IMR-90 (cell line): Measurements from ENCODE around the gene SELENOH. TPM values are rescaled to one million over a fixed set of nuclear protein-coding genes. Genes with fewer than 3 reads are reported as not detected.

Experiments
- ATAC-seq: fragments of 200-7000 bp; cut with Tn5 transposase; 2 replicates; pipeline ENCODE4 v1.9.1; 2020; ENCODE audit warnings: low read depth, mild to moderate bottlenecking, moderate library complexity
- BruUV-seq: library from RNA; stranded (reverse); fragments of 400-500 nt; replicated peaks from 2 replicates; lab custom pipeline; 2021; lab: Mats Ljungman, UMichigan
- CTCF ChIA-PET: fragments of 300-600 bp; formaldehyde crosslinking; extraction: SDS; loops from one replicate; lab custom pipeline; 2021; ENCODE audit warnings: antibody characterized with exemption; lab: Yijun Ruan, JAX
- POLR2A ChIA-PET: fragments of 300-600 bp; sonication (Branson Sonifier 250); formaldehyde crosslinking; loops from one replicate; lab custom pipeline; 2022; ENCODE audit warnings: antibody characterized with exemption; ENCODE audit not compliant: unreplicated experiment; lab: Charles Lee
- DNase-seq: peaks from one replicate; pipeline ENCODE4 v3.0.0; 2013
- H2AFZ ChIP-seq: replicated peaks from 2 replicates; pipeline ENCODE3; 2013; ENCODE audit warnings: low read length, mild to moderate bottlenecking; ENCODE audit not compliant: poor library complexity
- H2AK5ac ChIP-seq: 2 replicates; pipeline ENCODE4 v1.6.1; 2013; ENCODE audit warnings: low read depth, low read length, inconsistent platforms
- H2AK9ac ChIP-seq: replicated peaks from 2 replicates; pipeline ENCODE3; 2013; ENCODE audit warnings: mild to moderate bottlenecking, low read depth, low read length, moderate library complexity; ENCODE audit not compliant: poor library complexity
- H2BK120ac ChIP-seq: 2 replicates; pipeline ENCODE4 v1.6.1; 2013; ENCODE audit warnings: low read depth, low read length, inconsistent platforms
- H2BK15ac ChIP-seq: 3 replicates; pipeline ENCODE4 v1.6.1; 2013; ENCODE audit warnings: low read depth, low read length, inconsistent platforms
- H2BK20ac ChIP-seq: 2 replicates; pipeline ENCODE4 v1.6.1; 2013; ENCODE audit warnings: low read depth, mild to moderate bottlenecking, inconsistent platforms, low read length, moderate library complexity
- H2BK5ac ChIP-seq: 2 replicates; pipeline ENCODE4 v1.6.1; 2013; ENCODE audit warnings: mild to moderate bottlenecking, low read depth, low read length, inconsistent platforms; ENCODE audit not compliant: poor library complexity, severe bottlenecking
- H3K14ac ChIP-seq: replicated peaks from 2 replicates; pipeline ENCODE4 v1.6.1; 2013; ENCODE audit warnings: low read depth, low read length, inconsistent platforms
- H3K18ac ChIP-seq: 2 replicates; pipeline ENCODE4 v1.6.1; 2013; ENCODE audit warnings: low read depth, low read length, control low read depth
- H3K23ac ChIP-seq: 2 replicates; pipeline ENCODE4 v1.6.1; 2013; ENCODE audit warnings: low read depth, low read length, inconsistent platforms
- H3K27ac ChIP-seq: 2 replicates; pipeline ENCODE4 v1.5.1; 2013; ENCODE audit warnings: mild to moderate bottlenecking, control low read depth, low read length; ENCODE audit not compliant: insufficient read depth
- H3K27me3 ChIP-seq: 2 replicates; pipeline ENCODE4 v1.6.1; 2013; ENCODE audit warnings: low read length; ENCODE audit not compliant: control insufficient read depth, insufficient read depth
- H3K36me3 ChIP-seq: 2 replicates; pipeline ENCODE4 v1.6.1; 2013; ENCODE audit warnings: low read length, mixed read lengths; ENCODE audit not compliant: control insufficient read depth, insufficient read depth
- H3K4ac ChIP-seq: 2 replicates; pipeline ENCODE4 v1.6.1; 2013; ENCODE audit warnings: low read depth, low read length, inconsistent platforms
- H3K4me1 ChIP-seq: 2 replicates; pipeline ENCODE4 v1.6.1; 2013; ENCODE audit warnings: low read length, mixed read lengths; ENCODE audit not compliant: control insufficient read depth, insufficient read depth
- H3K4me2 ChIP-seq: 2 replicates; pipeline ENCODE4 v1.6.1; 2013; ENCODE audit warnings: low read depth, mild to moderate bottlenecking, control low read depth, low read length, moderate library complexity
- H3K4me3 ChIP-seq: 2 replicates; pipeline ENCODE4 v1.5.1; 2013; ENCODE audit warnings: low read depth, mild to moderate bottlenecking, control low read depth, low read length, moderate library complexity; ENCODE audit not compliant: insufficient read depth
- H3K56ac ChIP-seq: 2 replicates; pipeline ENCODE4 v1.6.1; 2013; ENCODE audit warnings: low read length, inconsistent platforms; ENCODE audit not compliant: insufficient read depth; ENCODE audit errors: extremely low read depth
- H3K79me1 ChIP-seq, 2 experiments: 2 replicates each; pipeline ENCODE4 v1.6.1; 2013; ENCODE audit warnings: low read length in 2 of 2, inconsistent platforms in 1 of 2, low read depth in 1 of 2
- H3K9ac ChIP-seq: 2 replicates; pipeline ENCODE4 v1.6.1; 2013; ENCODE audit warnings: low read depth, low read length, control low read depth
- H3K9me1 ChIP-seq: 2 replicates; pipeline ENCODE4 v1.6.1; 2013; ENCODE audit warnings: low read length, inconsistent platforms; ENCODE audit not compliant: insufficient read depth
- H3K9me3 ChIP-seq: 2 replicates; pipeline ENCODE4 v1.6.1; 2013; ENCODE audit warnings: low read length; ENCODE audit not compliant: control insufficient read depth, insufficient read depth
- H4K20me1 ChIP-seq: 2 replicates; pipeline ENCODE4 v1.6.1; 2013; ENCODE audit warnings: low read length, inconsistent platforms; ENCODE audit not compliant: insufficient read depth
- H4K5ac ChIP-seq: 2 replicates; pipeline ENCODE4 v1.6.1; 2013; ENCODE audit warnings: mild to moderate bottlenecking, low read depth, low read length, control low read depth
- H4K8ac ChIP-seq, 2 experiments: 2 replicates each; pipeline ENCODE4 v1.6.1; 2013; ENCODE audit warnings: low read depth in 2 of 2, low read length in 2 of 2, control low read depth in 1 of 2, inconsistent platforms in 1 of 2
- H4K91ac ChIP-seq: 2 replicates; pipeline ENCODE4 v1.6.1; 2013; ENCODE audit warnings: low read depth, low read length, inconsistent platforms; ENCODE audit not compliant: insufficient read depth
- BHLHE40 ChIP-seq: fragments of 150-350 bp; IDR thresholded peaks from 2 replicates; pipeline ENCODE4 v1.6.1; 2016; ENCODE audit warnings: mild to moderate bottlenecking, low read depth, low read length
- CTCF ChIP-seq: conservative IDR thresholded peaks from 2 replicates; pipeline ENCODE4 v1.5.1; 2012; ENCODE audit warnings: mild to moderate bottlenecking, low read depth, low read length, improper control_type of control experiment
- FOS ChIP-seq: fragments of 150-350 bp; IDR thresholded peaks from 2 replicates; pipeline ENCODE4 v1.6.1; 2016; ENCODE audit warnings: low read depth, low read length
- MXI1 ChIP-seq: IDR thresholded peaks from 2 replicates; pipeline ENCODE4 v1.6.1; 2012; ENCODE audit warnings: low read depth, mild to moderate bottlenecking, low read length, moderate library complexity, borderline replicate concordance
- NFE2L2 ChIP-seq: fragments of 150-350 bp; IDR thresholded peaks from 2 replicates; pipeline ENCODE4 v1.6.1; 2016; ENCODE audit warnings: low read depth, mild to moderate bottlenecking, low read length
- POLR2A ChIP-seq: IDR thresholded peaks from 2 replicates; pipeline ENCODE4 v1.6.1; 2012; ENCODE audit warnings: mild to moderate bottlenecking, low read depth, low read length
- RAD21 ChIP-seq: IDR thresholded peaks from 2 replicates; pipeline ENCODE4 v1.6.1; 2012; ENCODE audit warnings: low read length, improper control_type of control experiment
- RCOR1 ChIP-seq: IDR thresholded peaks from 2 replicates; pipeline ENCODE4 v1.6.1; 2012; ENCODE audit warnings: mild to moderate bottlenecking, low read length, improper control_type of control experiment; ENCODE audit not compliant: insufficient replicate concordance
- RFX5 ChIP-seq: IDR thresholded peaks from 2 replicates; pipeline ENCODE4 v1.8.0; 2012; ENCODE audit warnings: low read depth, mild to moderate bottlenecking, low read length, moderate library complexity
- SMC3 ChIP-seq: fragments of 150-350 bp; IDR thresholded peaks from 2 replicates; pipeline ENCODE4 v1.6.1; 2016; ENCODE audit warnings: low read depth, mild to moderate bottlenecking, antibody characterized with exemption, low read length, moderate library complexity
- WGBS, 2 experiments: methylation state at CpG; one replicate each; pipeline versions ENCODE4 v1.1.5 to v1.1.7; 2013; ENCODE audit warnings: missing lambda C conversion rate in 2 of 2; ENCODE audit not compliant: insufficient read length in 1 of 2; ENCODE audit errors: extremely low coverage in 2 of 2; 5-methylcytosine and 5-hydroxymethylcytosine counted together
- dilution Hi-C: fragments of 300-500 bp; cut with HindIII; formaldehyde crosslinking; loops from one replicate; pipeline ENCODE4 v1.14.3; 2018; ENCODE audit warnings: low sequenced_read_pairs; ENCODE audit not compliant: unreplicated experiment
- in situ Hi-C: fragments of 300-500 bp; cut with MboI; formaldehyde crosslinking; loops from 3 replicates; pipeline ENCODE4 v1.14.3; 2019; ENCODE audit warnings: low sequenced_read_pairs, inconsistent platforms, mixed read lengths
- intact Hi-C: fragments of 100-400 bp; cut with micrococcal nuclease; formaldehyde crosslinking; loops from 2 replicates; pipeline ENCODE4 v1.10.0; 2022
- polyA plus RNA-seq, 3 experiments: library from polyadenylated mRNA; depleted of rRNA; stranded (reverse); fragments of >200 nt; gene quantifications; 2 replicates each; pipeline ENCODE4 v1.2.3, GENCODE V29; 2012; ENCODE audit warnings: low replicate concordance in 1 of 3
- total RNA-seq: library from RNA; depleted of rRNA; stranded (reverse); fragments of >200 nt; gene quantifications from 2 replicates; pipeline ENCODE4 v1.2.3, GENCODE V29; 2012

The SELENOH gene
- total and polyA plus RNA-seq, 2 of the 4 experiments (the other 2 are of a cell fraction) = 40.3 to 107 TPM

GRCh38 chr11:57751676-57752253 lies 10.5 kb downstream of the SELENOH start, which contains the start of gene BTBD18:
Gene BTBD18, minus strand, starts transcription at chr11:57751819. Its CDS starts 631 bp downstream, at chr11:57751188.
- in situ Hi-C loops = no loop called here
- DNase-seq = peak; percentile 58
- BruUV-seq = no TSS peak

More at GRCh38 chr11:57751676-57752253, 10.5 kb downstream of the SELENOH start, which contains the start of gene BTBD18:
- Histone ChIP-seq H3K4me1 (no peaks in the 10 kb centered on the region), H3K27ac (no peak within 1 kb of the TSS), H3K27me3 (no peaks in the 10 kb centered on the region), H3K9ac (no peak within 1 kb of the TSS), H3K9me3 (no peaks in the 10 kb centered on the region), H4K5ac (no peak within 1 kb of the TSS), H3K56ac (no peak within 1 kb of the TSS), H3K4ac (no peak within 1 kb of the TSS), H2BK20ac (no peak within 1 kb of the TSS), H2AFZ (no peak within 1 kb of the TSS), H2BK120ac (no peak within 1 kb of the TSS), H4K91ac (no peak within 1 kb of the TSS), H3K79me1 (no peaks in the 10 kb centered on the region), H2AK9ac (no peak within 1 kb of the TSS), H2AK5ac (no peak within 1 kb of the TSS), H3K18ac (no peak within 1 kb of the TSS), H4K20me1 (no peaks in the 10 kb centered on the region), H2BK15ac (no peak within 1 kb of the TSS), H3K9me1 (no peaks in the 10 kb centered on the region), H2BK5ac (no peak within 1 kb of the TSS), H3K4me2 (no peak within 1 kb of the TSS), H3K23ac (no peak within 1 kb of the TSS), H3K14ac (no peak within 1 kb of the TSS), H4K8ac (no peak within 1 kb of the TSS), H3K4me3 (no peak within 1 kb of the TSS), H3K36me3 (no peaks in the 10 kb centered on the region)
- ATAC-seq = peak; percentile 93
- POLR2A ChIA-PET = interaction anchor here (1.0 kb wide), 1 partner anchor 9 kb away, joined by 3 read pairs; the partner anchor contains the start of gene CTNND1
- intact Hi-C loops (no loop called here), dilution Hi-C loops (no loop called here)
- WGBS, 2 experiments = no CpG with 5 or more reads among the region's 10 CpGs
- CTCF ChIA-PET = interaction anchor here (0.6 to 1.0 kb wide), 4 partner anchors 10 to 772 kb away, joined by 3 to 7 read pairs (median 4); partner anchors contain the start of gene CTNND1
- no peak for TF ChIP-seq FOS
- peak; percentile 70 for TF ChIP-seq SMC3
- no peak for TF ChIP-seq POLR2A
- peak; percentile 64 for TF ChIP-seq RAD21
- no peak for TF ChIP-seq RCOR1
- no peak for TF ChIP-seq BHLHE40
- TF ChIP-seq RFX5 = no peak
- TF ChIP-seq NFE2L2 = no peak
- TF ChIP-seq MXI1 = no peak
- peak; percentile 58 for TF ChIP-seq CTCF
